Lower lobe of right lung (tissue), 2 donors: Measurements from ENCODE around the gene CASTOR2. TPM values are rescaled to one million over a fixed set of nuclear protein-coding genes. Genes with fewer than 3 reads are reported as not detected.

ENCODE experiments used
- ATAC-seq, 2 donors: fragments of 200-7000 bp; cut with Tn5 transposase; one replicate each; pipeline ENCODE4 v1.9.1; 2020 to 2022; ENCODE audit warnings: mild to moderate bottlenecking in 2 of 2, moderate library complexity in 2 of 2
- DNase-seq: peaks from one replicate; pipeline ENCODE4 v3.0.0-alpha.2; 2020
- H3K27ac ChIP-seq: fragments of 200-600 bp; one replicate; pipeline ENCODE4 v1.8.0; 2022
- H3K27me3 ChIP-seq: fragments of 200-600 bp; one replicate; pipeline ENCODE4 v1.8.0; 2022; ENCODE audit warnings: low read depth
- H3K36me3 ChIP-seq: fragments of 200-600 bp; one replicate; pipeline ENCODE4 v1.8.0; 2022; ENCODE audit warnings: mild to moderate bottlenecking
- H3K4me1 ChIP-seq: fragments of 200-600 bp; one replicate; pipeline ENCODE4 v1.8.0; 2022
- H3K4me3 ChIP-seq: fragments of 200-600 bp; one replicate; pipeline ENCODE4 v1.8.0; 2022; ENCODE audit warnings: mild to moderate bottlenecking
- H3K9me3 ChIP-seq: fragments of 200-600 bp; one replicate; pipeline ENCODE4 v1.8.0; 2022
- CTCF ChIP-seq: fragments of 200-600 bp; IDR thresholded peaks from one replicate; pipeline ENCODE4 v1.8.0; 2022; ENCODE audit warnings: antibody characterized with exemption, mild to moderate bottlenecking
- intact Hi-C: fragments of 100-400 bp; cut with DNase I; formaldehyde crosslinking; loops from one replicate; pipeline ENCODE4 v1.11.0; 2022
- total RNA-seq: library from RNA; stranded (reverse); fragmentation: NEBNext Ultra II Directional; extraction: Animal tissue kit (Norgen Biotek cat#: 25700); gene quantifications from one replicate; pipeline ENCODE4 v1.2.1, GENCODE V29; 2021
- donor health status: DM: no; HTN: yes; CAD: no; lungs with severe emphysema.

Gene CASTOR2
- total RNA-seq, 1 donor from 2014 or later: 9.0 TPM

GRCh38 chr7:75010036-75010435 lies 45.5 kb downstream of the CASTOR2 start:
- Histone ChIP-seq H3K36me3 (no peaks in the 10 kb centered on the region), H3K27ac (no peak overlapping the region), H3K4me1 (no peaks in the 10 kb centered on the region), H3K27me3 (no peaks in the 10 kb centered on the region), H3K9me3 (no peaks in the 10 kb centered on the region), H3K4me3 (no peak overlapping the region)
- no peak for TF ChIP-seq CTCF
- intact Hi-C loops: no loop called here
- no peak for ATAC-seq
- no peak for DNase-seq

GRCh38 chr7:75017832-75018231 lies 53.3 kb downstream of the CASTOR2 start:
- no peak for TF ChIP-seq CTCF
- Histone ChIP-seq H3K4me1 (no peaks in the 10 kb centered on the region), H3K9me3 (no peaks in the 10 kb centered on the region), H3K36me3 (peaks cover 15% of the 10 kb centered on the region), H3K27me3 (no peaks in the 10 kb centered on the region), H3K4me3 (no peak overlapping the region), H3K27ac (no peak overlapping the region)
- DNase-seq (no peak), ATAC-seq (peak in 1 of 2 donors; percentile 14)
- intact Hi-C loops: no loop called here

GRCh38 chr7:75018570-75019364 lies 54.3 kb downstream of the CASTOR2 start:
- intact Hi-C loops: no loop called here
- Histone ChIP-seq H3K27ac (no peak overlapping the region), H3K4me3 (no peak overlapping the region), H3K9me3 (no peaks in the 10 kb centered on the region), H3K27me3 (no peaks in the 10 kb centered on the region), H3K4me1 (no peaks in the 10 kb centered on the region), H3K36me3 (peaks cover 15% of the 10 kb centered on the region)
- ATAC-seq (no peak), DNase-seq (no peak)
- no peak for TF ChIP-seq CTCF

- Histone ChIP-seq H3K27ac (no peak overlapping the region), H3K36me3 (peaks cover 15% of the 10 kb centered on the region), H3K27me3 (no peaks in the 10 kb centered on the region), H3K4me1 (no peaks in the 10 kb centered on the region), H3K9me3 (no peaks in the 10 kb centered on the region), H3K4me3 (no peak overlapping the region)
- intact Hi-C loops: no loop called here
- DNase-seq (no peak), ATAC-seq (no peak)
- TF ChIP-seq CTCF: no peak
These were observed 55.3 kb downstream of the CASTOR2 start for GRCh38 chr7:75019800-75020199.

GRCh38 chr7:75024922-75025321 lies 60.4 kb downstream of the CASTOR2 start:
- no peaks in the 10 kb centered on the region for H3K4me1 ChIP-seq
- ATAC-seq (no peak), DNase-seq (no peak)
- H3K9me3 ChIP-seq: no peaks in the 10 kb centered on the region
- intact Hi-C loops: no loop called here
- peaks cover 1% of the 10 kb centered on the region for H3K36me3 ChIP-seq
- H3K27me3 ChIP-seq: no peaks in the 10 kb centered on the region
- H3K27ac ChIP-seq: no peak overlapping the region
- TF ChIP-seq CTCF: no peak
- no peak overlapping the region for H3K4me3 ChIP-seq
